ENCODE results near the gene POC1A.
"Not testable (repeated sequence)": the region's sequence is repeated elsewhere in the genome, so short reads cannot be mapped to it uniquely, and the experiment has no call there.

The POC1A gene

GRCh38 chr3:52183786-52184445 is 29.7 kb upstream of the POC1A start:
- no peak for DNase-seq

- DNase-seq: no peak
These were observed 28.5 kb upstream of the POC1A start for GRCh38 chr3:52182691-52183090.

GRCh38 chr3:52182196-52182595 is 28.0 kb upstream of the POC1A start:
- no peak for DNase-seq

DNA sequence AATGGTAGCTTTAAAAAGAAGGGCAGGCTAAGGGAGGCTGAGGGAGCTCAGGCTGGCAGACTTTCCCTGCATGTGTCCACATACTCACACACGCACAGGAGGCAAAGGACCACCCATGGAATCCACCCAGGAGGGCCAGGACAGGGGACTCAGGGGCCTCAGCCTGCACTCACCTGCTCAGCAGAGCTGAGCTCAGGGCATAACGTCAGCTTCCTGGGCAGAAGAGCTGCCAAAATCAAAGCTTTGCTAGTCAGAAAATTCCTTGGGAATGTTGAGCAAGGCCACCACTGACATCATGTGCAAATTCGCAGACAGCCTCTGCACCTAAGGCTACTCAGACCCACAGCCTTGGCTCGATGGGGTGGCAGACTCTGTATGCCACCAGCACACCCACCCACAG is 27.3 kb upstream of the POC1A start:
- no peak for DNase-seq

DNA sequence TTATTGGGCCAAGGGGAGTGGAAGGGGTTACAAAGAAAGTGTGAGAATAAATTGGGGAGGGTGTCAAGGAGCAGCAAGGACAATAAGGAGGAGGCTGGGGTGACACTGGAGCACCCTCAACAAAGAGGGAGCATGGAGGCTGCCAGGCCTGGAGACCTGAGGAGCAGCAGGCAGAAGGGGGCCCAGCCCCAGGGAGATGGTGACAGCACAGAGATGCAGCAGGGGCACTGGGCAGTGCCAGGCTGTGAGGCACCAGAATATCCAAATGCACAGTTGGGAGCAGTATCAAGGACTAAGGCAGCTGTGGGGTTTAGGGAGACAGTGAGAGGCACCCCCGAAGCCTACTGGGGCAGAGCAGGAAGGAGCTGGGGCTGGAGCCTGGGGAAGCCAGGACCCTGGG is 24.3 kb upstream of the POC1A start:
- no peak for DNase-seq

DNA sequence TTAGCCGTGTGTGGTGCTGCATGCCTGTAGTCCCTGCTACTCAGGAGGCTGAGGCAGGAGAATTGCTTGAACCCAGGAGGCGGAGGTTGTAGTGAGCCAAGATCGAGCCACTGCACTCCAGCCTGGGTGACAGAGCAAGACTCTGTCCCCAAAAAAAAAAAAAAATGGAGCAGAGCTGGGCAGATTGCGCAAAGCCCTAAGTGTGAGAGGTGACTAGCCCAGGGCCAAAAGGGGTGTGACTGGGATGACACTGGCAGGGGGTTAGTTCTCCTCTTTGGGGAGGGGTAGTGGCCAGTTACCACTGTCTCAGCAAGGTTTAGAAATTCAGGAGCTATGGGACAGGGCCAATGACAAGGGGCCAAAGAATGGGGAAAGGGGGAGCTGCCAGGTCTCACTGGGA is 23.9 kb upstream of the POC1A start:
- not testable (repeated sequence) for DNase-seq

GRCh38 chr3:52177701-52178042 is 23.4 kb upstream of the POC1A start:
- no peak for DNase-seq

DNA sequence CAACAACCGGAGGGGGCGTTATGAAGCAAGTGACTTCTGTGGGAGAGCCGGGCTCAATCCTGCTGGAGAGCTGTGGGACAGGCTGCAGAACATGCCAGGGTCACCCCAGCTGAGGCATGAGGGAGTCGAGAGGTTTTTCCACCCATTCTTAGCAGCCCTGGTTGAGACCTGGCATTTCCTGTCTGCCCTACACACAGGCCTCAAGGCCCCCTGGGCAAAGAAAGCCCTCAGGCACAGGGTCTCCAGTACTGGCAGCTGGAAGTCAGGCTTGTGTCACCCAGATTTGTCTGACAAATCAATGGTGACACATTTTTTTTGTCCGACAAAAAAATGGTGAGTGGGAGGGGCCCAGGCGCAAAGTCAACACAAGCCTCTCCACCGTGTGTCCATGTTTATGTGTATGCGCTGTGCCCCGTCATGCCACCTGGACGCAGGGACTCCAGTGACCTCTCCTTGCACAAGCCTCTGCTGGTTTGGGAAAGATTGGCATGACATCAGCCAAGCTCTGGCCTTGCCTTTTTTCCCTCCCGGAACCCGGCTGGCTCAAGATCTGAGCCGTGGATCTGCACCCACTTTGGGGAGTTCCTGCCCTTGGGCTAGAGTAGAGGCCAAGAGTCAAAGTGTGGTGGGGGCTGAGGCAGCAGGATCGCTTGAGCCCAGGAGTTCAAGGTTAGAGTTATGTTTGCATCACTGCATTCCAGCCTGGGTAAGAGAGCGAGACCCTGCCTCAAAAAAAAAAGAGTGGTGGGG is 22.9 kb upstream of the POC1A start:
- DNase-seq: no peak

- DNase-seq: no peak
These were observed 22.0 kb upstream of the POC1A start for GRCh38 chr3:52176180-52176752.

DNA sequence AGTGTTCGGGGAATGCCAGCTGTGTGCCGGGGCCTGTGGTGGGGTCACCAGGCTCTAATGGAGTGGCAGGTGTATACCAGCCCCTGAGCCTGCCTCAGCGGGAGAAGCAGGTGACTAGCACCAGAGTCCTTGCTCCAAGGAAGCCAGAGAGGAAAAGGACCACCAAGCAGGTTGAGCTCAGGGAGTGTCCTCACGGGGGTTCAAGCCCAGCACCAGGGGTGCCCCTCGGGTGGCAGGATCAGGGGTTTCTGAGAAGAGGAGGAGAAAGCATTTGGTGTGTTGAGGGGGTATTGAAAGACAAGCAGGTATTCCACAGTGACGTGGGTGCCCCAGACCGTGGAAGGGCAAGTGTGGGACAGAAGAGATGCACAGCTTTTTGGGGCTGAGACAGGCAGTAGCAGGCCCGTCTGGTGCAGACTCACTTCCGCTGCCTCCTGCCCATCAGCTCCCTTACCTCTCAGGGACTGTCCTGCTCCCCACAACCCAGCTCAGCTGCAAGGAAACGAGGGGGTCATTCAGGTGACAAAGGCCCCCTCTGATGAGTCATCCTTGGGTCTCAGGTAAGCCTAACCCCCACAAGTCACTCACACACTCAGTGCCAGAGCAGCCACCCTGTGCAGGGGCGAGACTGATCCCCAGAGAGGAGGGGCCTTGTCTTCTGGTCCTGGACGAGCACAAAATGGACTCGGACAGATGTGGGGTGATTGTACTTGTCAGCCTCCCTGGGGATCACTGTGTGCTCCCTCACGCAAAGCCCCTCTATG is 21.4 kb upstream of the POC1A start:
- DNase-seq: no peak

- DNase-seq: no peak
These were observed 20.7 kb upstream of the POC1A start for GRCh38 chr3:52174896-52175295.

- no peak for DNase-seq
These were observed 18.9 kb upstream of the POC1A start for GRCh38 chr3:52173101-52173500.

- DNase-seq: no peak
These were observed 18.1 kb upstream of the POC1A start for GRCh38 chr3:52172262-52172757.

DNA sequence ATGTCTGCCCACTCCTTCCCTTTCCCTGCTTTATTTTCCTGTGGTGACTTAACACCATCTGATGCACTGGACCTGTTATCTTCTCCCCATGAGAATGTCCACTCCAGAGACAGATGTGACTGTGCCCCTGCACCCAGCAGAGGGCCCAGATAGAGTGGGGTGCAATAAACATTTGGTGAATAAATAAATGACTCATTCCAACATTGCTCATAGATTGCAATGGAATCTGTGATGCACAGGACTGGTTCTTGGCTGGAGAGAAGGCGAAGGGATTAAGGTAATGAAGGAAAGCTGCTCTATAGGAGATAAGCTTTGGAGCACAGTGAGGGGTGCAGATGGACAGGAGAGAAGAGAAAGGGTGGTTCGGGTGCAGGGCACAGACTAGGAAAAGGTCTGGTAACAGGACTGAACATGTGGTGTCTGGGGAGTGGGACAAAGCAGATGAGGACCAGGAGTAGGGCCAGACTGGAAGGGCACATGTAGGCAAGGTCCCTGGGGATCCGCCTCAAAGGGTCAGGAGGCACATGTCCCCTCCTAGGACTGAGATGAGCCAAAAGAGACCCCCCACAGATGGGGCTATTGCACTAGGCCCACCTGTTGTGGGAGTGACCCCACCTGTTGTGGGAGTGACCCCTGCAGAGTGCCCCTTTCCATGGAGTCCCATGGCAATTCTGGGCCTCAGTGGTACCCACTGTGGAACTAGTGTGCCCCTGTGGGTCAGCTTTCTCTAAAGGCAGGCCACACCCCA is 17.5 kb upstream of the POC1A start:
- DNase-seq: no peak

DNA sequence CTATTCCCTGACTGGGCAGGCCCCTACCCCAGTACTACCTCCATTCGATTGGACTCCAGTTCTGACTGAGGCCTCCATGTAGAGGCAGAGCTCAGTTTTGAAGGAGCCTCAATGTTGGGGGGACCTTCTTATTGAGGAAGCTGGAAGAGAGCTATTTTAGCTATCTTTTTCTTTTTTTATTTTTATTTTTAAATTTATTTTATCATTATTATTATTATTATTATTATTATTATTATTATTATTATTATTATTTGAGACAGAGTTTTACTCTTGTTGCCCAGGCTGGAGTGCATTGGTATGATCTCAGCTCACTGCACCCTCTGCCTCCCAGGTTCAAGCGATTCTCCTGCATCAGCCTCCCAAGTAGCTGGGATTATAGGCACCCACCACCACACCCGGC is 16.0 kb upstream of the POC1A start:
- DNase-seq: not testable (repeated sequence)

DNA sequence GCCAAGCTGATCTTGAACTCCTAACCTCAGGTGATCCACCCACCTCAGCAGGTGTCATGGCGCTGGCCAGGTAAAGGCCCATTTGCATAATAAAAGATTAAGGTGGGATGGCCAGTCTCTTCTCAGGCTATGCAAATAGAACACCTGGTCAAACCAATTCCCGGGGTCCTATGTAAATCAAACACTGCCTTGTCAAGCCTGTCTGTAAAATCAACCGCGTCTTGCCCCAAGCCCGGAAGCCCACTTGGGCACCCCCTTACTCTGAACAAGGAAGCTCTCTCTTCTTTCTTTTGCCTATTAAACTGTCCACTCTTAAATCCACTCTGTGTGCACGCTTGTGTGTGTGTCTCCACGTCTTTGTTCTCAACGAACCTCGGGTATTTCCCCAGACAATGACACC is 13.0 kb upstream of the POC1A start:
- no peak for DNase-seq

GRCh38 chr3:52162250-52162872 is 8.1 kb upstream of the POC1A start:
- no peak for DNase-seq

DNA sequence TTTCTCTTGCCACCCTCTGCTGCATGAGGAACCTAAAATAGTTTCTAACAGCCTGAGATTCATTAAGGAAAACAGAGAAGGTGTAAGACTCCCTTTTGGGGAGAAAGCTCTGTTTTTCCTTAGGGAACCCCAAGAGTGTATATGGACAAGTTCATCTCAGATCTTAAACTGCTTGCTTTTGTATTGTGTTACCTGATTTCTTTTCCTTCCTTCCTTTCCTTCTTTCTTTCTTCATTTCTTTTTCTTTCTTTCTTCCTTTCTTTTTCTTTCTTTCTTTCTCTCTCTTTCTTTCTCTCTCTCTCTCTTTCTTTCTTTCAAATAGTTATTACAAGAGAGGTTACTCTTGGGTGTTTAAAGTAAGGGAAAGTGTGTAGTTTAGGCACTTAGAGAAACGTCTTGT is 5.3 kb upstream of the POC1A start:
- no peak for DNase-seq

DNA sequence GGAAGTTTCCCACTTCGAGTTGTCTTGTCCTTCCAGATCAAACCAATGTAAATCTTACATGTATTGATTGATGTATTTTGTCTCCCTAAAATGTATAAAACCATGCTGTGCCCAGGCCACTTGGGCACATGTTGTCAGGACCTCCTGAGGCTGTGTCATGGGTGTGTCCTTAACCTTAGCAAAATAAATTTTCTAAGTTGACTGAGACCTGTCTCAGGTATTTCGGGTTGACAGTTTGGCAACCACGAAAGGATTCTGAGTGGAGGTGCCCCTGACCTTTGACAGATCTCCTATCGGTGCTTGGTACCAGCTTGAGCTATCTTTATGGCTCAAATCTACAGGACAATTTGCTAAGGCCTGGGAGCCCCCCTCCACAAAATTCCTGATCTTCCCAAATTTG is 1.7 kb upstream of the POC1A start:
- no peak for DNase-seq

GRCh38 chr3:52153389-52154096 is 680 bp downstream of the POC1A start:
- no peak for DNase-seq

GRCh38 chr3:52151991-52152390 is 2.2 kb downstream of the POC1A start:
- DNase-seq: not testable (repeated sequence)

GRCh38 chr3:52150860-52151259 is 3.4 kb downstream of the POC1A start:
- DNase-seq: no peak
